ENCODE measurements around the gene LY6G6F.

Gene LY6G6F

GRCh38 chr6:31737315-31737990 lies 30.8 kb downstream of the LY6G6F start:
- in situ Hi-C loops (cut with HindIII; ENCODE audit: low sequenced_read_pairs), result no loop called here

- in situ Hi-C loops (cut with HindIII; ENCODE audit: low sequenced_read_pairs), result no loop called here
Observed at GRCh38 chr6:31737991-31738979, 31.6 kb downstream of the LY6G6F start.

- in situ Hi-C loops (cut with HindIII; ENCODE audit: low sequenced_read_pairs), result loop anchor here (5.0 kb wide), 2 partner anchors 42 to 97 kb away; no protein-coding TSS in a partner anchor
Observed at GRCh38 chr6:31739639-31740396, 33.2 kb downstream of the LY6G6F start, which contains the start of gene MSH5. TSS of gene MSH5 (plus strand) at chr6:31740005. CDS start at chr6:31740467, 462 bp downstream.

GRCh38 chr6:31740397-31741223 lies 33.9 kb downstream of the LY6G6F start:
- in situ Hi-C loops (cut with HindIII; ENCODE audit: low sequenced_read_pairs), result loop anchor here (5.0 kb wide), 2 partner anchors 42 to 97 kb away; no protein-coding TSS in a partner anchor

GRCh38 chr6:31741815-31742214 lies 35.1 kb downstream of the LY6G6F start:
- in situ Hi-C loops (cut with HindIII; ENCODE audit: low sequenced_read_pairs), result loop anchor here (5.0 kb wide), 2 partner anchors 40 to 95 kb away; no protein-coding TSS in a partner anchor

GRCh38 chr6:31742894-31743293 lies 36.2 kb downstream of the LY6G6F start:
- in situ Hi-C loops (cut with HindIII; ENCODE audit: low sequenced_read_pairs), result loop anchor here (5.0 kb wide), 2 partner anchors 39 to 94 kb away; no protein-coding TSS in a partner anchor

GRCh38 chr6:31744422-31744821 lies 37.8 kb downstream of the LY6G6F start:
- in situ Hi-C loops (cut with HindIII; ENCODE audit: low sequenced_read_pairs), result loop anchor here (5.0 kb wide), 2 partner anchors 38 to 93 kb away; no protein-coding TSS in a partner anchor

GRCh38 chr6:31749301-31750036 lies 42.8 kb downstream of the LY6G6F start:
- in situ Hi-C loops (cut with HindIII; ENCODE audit: low sequenced_read_pairs), result no loop called here

- in situ Hi-C loops (cut with HindIII; ENCODE audit: low sequenced_read_pairs), result no loop called here
Observed at GRCh38 chr6:31750411-31751022, 43.9 kb downstream of the LY6G6F start.

- in situ Hi-C loops (cut with HindIII; ENCODE audit: low sequenced_read_pairs), result no loop called here
Observed at GRCh38 chr6:31752739-31753319, 46.2 kb downstream of the LY6G6F start.

- in situ Hi-C loops (cut with HindIII; ENCODE audit: low sequenced_read_pairs), result no loop called here
Observed at GRCh38 chr6:31758281-31758680, 51.6 kb downstream of the LY6G6F start.
